NCI-H2107 treated with DMSO at 0.1 percent for 48 hours (cell line): ENCODE results near the gene ADAM15.

Experiments
- DNase-seq: peaks from one replicate; lab custom pipeline; 2025; ENCODE audit not compliant: unreplicated experiment; lab: John Stamatoyannopoulos, UW

The ADAM15 gene

GRCh38 chr1:155051342-155051776, 243 bp downstream of the ADAM15 start:
- DNase-seq = no peak

- no peak for DNase-seq
Measured at GRCh38 chr1:155051777-155052398, 772 bp downstream of the ADAM15 start.

GRCh38 chr1:155052439-155053395, 1.6 kb downstream of the ADAM15 start:
- DNase-seq = peak; percentile 26

GRCh38 chr1:155053531-155054105, 2.5 kb downstream of the ADAM15 start:
- no peak for DNase-seq

- DNase-seq = no peak
Measured at GRCh38 chr1:155057104-155057503, 6.0 kb downstream of the ADAM15 start.

- DNase-seq = no peak
Measured at GRCh38 chr1:155057788-155058211, 6.7 kb downstream of the ADAM15 start.

GRCh38 chr1:155060736-155061135, 9.6 kb downstream of the ADAM15 start:
- no peak for DNase-seq

GRCh38 chr1:155061381-155062150, 10.4 kb downstream of the ADAM15 start:
- peak; percentile 88 for DNase-seq

GRCh38 chr1:155062151-155062686, 11.1 kb downstream of the ADAM15 start:
- no peak for DNase-seq

- DNase-seq = peak; percentile 57
Measured at GRCh38 chr1:155062702-155063411, 11.7 kb downstream of the ADAM15 start.

- peak; percentile 11 for DNase-seq
Measured at GRCh38 chr1:155063550-155064110, 12.5 kb downstream of the ADAM15 start, which contains the start of gene EFNA4. Gene EFNA4 (plus strand): TSS chr1:155063740. CDS start chr1:155063824, 84 bp downstream.

GRCh38 chr1:155064111-155064831, 13.2 kb downstream of the ADAM15 start:
- DNase-seq = no peak

- no peak for DNase-seq
Measured at GRCh38 chr1:155064832-155065429, 13.8 kb downstream of the ADAM15 start.

GRCh38 chr1:155066777-155067176, 15.7 kb downstream of the ADAM15 start:
- no peak for DNase-seq

- DNase-seq = no peak
Measured at GRCh38 chr1:155068599-155068998, 17.5 kb downstream of the ADAM15 start.

GRCh38 chr1:155069551-155070157, 18.5 kb downstream of the ADAM15 start:
- no peak for DNase-seq

GRCh38 chr1:155070158-155070621, 19.1 kb downstream of the ADAM15 start:
- DNase-seq = no peak
